ENCODE measurements around the gene WLS.

DNA sequence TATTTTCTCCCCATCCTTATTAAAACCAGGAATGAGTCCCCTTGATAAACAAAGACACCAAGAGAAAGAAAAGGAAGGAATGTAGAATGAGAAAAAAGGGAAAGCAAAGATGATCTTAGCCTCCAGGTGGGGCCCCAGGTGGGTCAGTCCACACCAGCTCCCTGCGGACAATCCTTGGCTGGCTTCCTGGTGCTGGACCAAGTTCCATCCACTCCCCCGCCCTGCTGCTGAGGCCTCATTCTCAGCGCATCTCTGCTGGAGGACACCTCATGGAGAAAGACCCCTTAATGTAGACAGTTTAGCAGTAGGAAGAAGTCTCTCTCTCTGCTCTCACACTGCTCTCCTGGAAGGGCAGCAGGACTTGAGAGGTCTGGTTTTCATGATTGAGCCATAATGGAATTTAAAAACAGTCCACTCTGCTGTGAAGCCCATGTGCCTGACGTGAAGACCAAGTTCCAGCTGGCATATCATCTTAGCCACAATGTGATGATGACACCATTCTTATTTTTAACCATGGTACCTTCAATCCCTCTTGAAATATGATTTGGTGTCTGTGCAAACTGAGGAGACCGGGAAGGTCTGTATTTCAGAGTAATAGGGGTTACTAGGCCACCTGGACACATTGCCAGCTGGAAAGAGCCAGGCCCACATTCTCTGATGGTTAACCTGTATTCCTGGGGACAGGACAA lies 83.1 kb downstream of the WLS start:
- TF ChIP-seq REST (IDR thresholded peaks at IDR 0.05; ENCODE audit: borderline replicate concordance) (no peak), POLR2AphosphoS5 (IDR thresholded peaks at IDR 0.05) (no peak), EZH2 (IDR thresholded peaks at IDR 0.05; ENCODE audit: borderline replicate concordance, insufficient read depth, low read length, poor library complexity, severe bottlenecking) (no peak), TAF1 (IDR thresholded peaks at IDR 0.05; ENCODE audit: low read depth) (no peak)
- TF ChIP-seq, protein P1, sequence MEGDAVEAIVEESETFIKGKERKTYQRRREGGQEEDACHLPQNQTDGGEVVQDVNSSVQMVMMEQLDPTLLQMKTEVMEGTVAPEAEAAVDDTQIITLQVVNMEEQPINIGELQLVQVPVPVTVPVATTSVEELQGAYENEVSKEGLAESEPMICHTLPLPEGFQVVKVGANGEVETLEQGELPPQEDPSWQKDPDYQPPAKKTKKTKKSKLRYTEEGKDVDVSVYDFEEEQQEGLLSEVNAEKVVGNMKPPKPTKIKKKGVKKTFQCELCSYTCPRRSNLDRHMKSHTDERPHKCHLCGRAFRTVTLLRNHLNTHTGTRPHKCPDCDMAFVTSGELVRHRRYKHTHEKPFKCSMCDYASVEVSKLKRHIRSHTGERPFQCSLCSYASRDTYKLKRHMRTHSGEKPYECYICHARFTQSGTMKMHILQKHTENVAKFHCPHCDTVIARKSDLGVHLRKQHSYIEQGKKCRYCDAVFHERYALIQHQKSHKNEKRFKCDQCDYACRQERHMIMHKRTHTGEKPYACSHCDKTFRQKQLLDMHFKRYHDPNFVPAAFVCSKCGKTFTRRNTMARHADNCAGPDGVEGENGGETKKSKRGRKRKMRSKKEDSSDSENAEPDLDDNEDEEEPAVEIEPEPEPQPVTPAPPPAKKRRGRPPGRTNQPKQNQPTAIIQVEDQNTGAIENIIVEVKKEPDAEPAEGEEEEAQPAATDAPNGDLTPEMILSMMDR (IDR thresholded peaks at IDR 0.05; ENCODE audit: poor library complexity, severe bottlenecking): no peak

Data from neural cell (in vitro differentiated cells).